CD4-positive, alpha-beta T cell (primary cell): ENCODE results near the gene CDH4. TPM values are rescaled to one million over a fixed set of nuclear protein-coding genes. Genes with fewer than 3 reads are reported as not detected.

ENCODE experiments used
- ATAC-seq: fragments of 200-7000 bp; cut with Tn5 transposase; one replicate; pipeline ENCODE4 v1.10.0; 2022; ENCODE audit warnings: mild to moderate bottlenecking; ENCODE audit not compliant: poor library complexity
- CTCF ChIA-PET: fragments of 350-600 bp; sonication (Branson Sonifier 250); formaldehyde crosslinking; loops from one replicate; lab custom pipeline; 2021; ENCODE audit warnings: antibody characterized with exemption, inconsistent platforms; lab: Charles Lee
- POLR2A ChIA-PET: fragments of 350-600 bp; sonication (Branson Sonifier 250); formaldehyde crosslinking; loops from one replicate; lab custom pipeline; 2021; ENCODE audit warnings: antibody characterized with exemption, inconsistent platforms; lab: Charles Lee
- DNase-seq, 14 experiments: peaks; one replicate each; pipeline ENCODE4 v3.0.0-alpha.2; 2013 to 2020; ENCODE audit warnings: mixed read lengths in 2 of 14
- H3K27ac ChIP-seq, 2 donors: one replicate each; pipeline versions ENCODE4 v1.5.1 to v1.7.0; 2013; ENCODE audit warnings: low read length in 2 of 2, low read depth in 1 of 2, mild to moderate bottlenecking in 1 of 2
- H3K27me3 ChIP-seq, 2 experiments: 1 replicate in 1 of 2; 2 replicates in 1 of 2; pipeline versions ENCODE4 v1.6.1 to v1.7.0; 2013; ENCODE audit warnings: low read length in 2 of 2, control low read depth in 1 of 2, mild to moderate bottlenecking in 1 of 2, moderate library complexity in 1 of 2; ENCODE audit not compliant: insufficient read depth in 2 of 2, control insufficient read depth in 1 of 2
- H3K36me3 ChIP-seq: one replicate; pipeline ENCODE4 v1.6.1; 2013; ENCODE audit warnings: low read length, control low read depth; ENCODE audit not compliant: insufficient read depth
- H3K4me1 ChIP-seq: one replicate; pipeline ENCODE4 v1.6.1; 2013; ENCODE audit warnings: low read length, control low read depth; ENCODE audit not compliant: insufficient read depth
- H3K4me3 ChIP-seq: one replicate; pipeline ENCODE4 v1.5.1; 2013; ENCODE audit warnings: mild to moderate bottlenecking, low read length, moderate library complexity
- H3K9me3 ChIP-seq, 2 experiments: 1 replicate in 1 of 2; 2 replicates in 1 of 2; pipeline versions ENCODE4 v1.6.1 to v1.7.0; 2013; ENCODE audit warnings: low read length in 2 of 2, mild to moderate bottlenecking in 2 of 2, control low read depth in 1 of 2, moderate library complexity in 1 of 2; ENCODE audit not compliant: control insufficient read depth in 1 of 2, insufficient read depth in 1 of 2
- H3K27ac Mint-ChIP-seq: one replicate; pipeline ENCODE4 v1.8.0; 2020; ENCODE audit warnings: mixed read lengths
- H3K27me3 Mint-ChIP-seq: one replicate; pipeline ENCODE4 v1.8.0; 2021; ENCODE audit warnings: mixed read lengths
- H3K36me3 Mint-ChIP-seq: one replicate; pipeline ENCODE4 v1.8.0; 2021; ENCODE audit warnings: low read depth, mixed read lengths
- H3K4me1 Mint-ChIP-seq: one replicate; pipeline ENCODE4 v1.8.0; 2021; ENCODE audit warnings: low read depth, mixed read lengths
- H3K4me3 Mint-ChIP-seq: one replicate; pipeline ENCODE4 v1.8.0; 2020; ENCODE audit warnings: mild to moderate bottlenecking, mixed read lengths
- H3K9me3 Mint-ChIP-seq: one replicate; pipeline ENCODE4 v1.8.0; 2020; ENCODE audit warnings: mixed read lengths
- intact Hi-C, 2 experiments: fragments of 100-400 bp; cut with DNase I in 1 of 2; cut with micrococcal nuclease in 1 of 2; formaldehyde crosslinking; loops; one replicate each; pipeline versions ENCODE4 v1.15.1 to v1.9.0; 2023 to 2025; cut with DNase I, micrococcal nuclease
- total RNA-seq, 174 experiments: library from RNA in 2 of 174; stranded (reverse) in 2 of 174; gene quantifications; one replicate each; pipeline ENCODE4 v1.2.3 and lab custom pipeline; 2021 to 2026
- TF ChIP-seq, protein P1 (sequence below): fragments of 200-600 bp; IDR thresholded peaks from one replicate; pipeline ENCODE4 v1.8.0; 2022; ENCODE audit warnings: antibody characterized with exemption, mild to moderate bottlenecking

The CDH4 gene
- total RNA-seq, 2 experiments from 2014 or later = 0.11 TPM

DNA sequence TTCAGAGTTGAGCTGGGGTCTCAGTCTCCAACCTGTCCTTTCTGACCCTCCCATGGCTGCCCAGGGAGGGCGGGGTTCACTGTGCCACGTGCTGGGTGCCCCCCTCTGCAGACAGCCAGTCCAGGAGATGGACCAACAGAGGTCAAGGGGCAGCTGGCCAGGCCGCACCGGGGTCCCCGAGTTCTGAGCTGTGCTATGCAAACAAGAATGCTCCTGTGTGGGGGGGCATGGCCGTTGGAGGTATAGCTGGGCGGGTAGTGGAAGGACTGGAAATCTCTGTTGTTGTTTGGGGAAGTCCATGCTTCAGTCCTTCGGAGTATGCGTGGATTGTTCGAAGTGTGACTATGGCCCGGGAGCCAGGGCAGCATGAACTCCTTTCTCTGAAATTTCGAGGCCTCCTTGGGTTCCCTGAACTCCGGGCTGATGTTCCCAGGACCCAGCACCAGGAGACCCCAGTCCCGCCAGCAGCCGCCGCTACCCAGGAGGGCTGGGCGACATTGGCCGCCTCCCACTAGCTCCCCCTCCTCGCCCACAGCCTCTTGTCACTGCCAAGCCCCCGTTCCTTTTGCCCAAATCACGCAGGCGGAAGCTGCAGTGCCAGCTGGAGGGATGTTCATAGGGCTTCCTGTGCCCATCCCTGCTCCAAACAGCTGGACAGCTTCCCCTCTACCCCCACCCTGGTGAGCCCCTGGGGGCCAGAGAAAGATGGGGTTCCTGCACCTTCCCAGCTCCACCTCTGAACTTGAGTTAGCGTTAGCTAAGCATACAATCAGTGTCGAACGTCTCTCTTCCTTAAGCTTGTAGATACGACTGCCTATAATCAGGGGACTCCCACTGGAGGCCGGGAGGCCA is 687.0 kb downstream of the CDH4 start:
- intact Hi-C loops = no loop called here

DNA sequence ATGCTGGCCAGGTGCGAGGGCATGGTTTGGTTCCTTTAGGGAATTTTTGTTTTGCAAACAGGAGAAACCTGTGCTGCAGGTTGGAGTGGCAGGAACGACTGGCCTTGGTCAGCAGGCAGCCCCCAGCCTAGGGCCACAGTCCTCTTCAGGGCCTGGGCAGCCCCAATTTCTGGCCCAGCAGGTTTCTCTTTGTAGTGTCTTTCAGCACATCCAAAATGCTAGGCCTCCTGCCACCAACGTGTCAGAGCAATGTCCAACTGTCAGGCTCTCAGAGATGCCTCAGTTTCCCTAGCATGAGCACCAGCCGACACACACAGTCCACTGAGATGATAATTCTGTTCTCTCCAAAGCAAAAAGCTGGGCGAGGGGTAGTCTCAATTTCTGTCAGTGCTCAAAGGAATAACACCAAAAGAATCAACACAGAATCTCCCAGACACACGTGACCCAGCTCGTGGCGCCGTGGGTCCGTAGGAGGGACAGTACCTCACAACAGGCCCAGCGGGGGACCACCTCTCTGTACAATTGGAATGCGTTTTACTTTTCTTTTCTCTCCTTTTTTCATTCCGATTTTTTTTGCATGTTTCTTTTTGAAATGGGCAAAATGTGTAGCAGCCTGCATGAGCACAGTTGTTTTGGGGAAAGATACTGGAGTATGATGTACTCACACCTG is 687.8 kb downstream of the CDH4 start:
- no peak overlapping the region for H3K27ac ChIP-seq
- ATAC-seq (no peak), DNase-seq (peak in 1 of 14 experiments; percentile 14)
- ChIA-PET CTCF (no interaction called here), POLR2A (no interaction called here)
- Mint-ChIP-seq H3K27ac (no peak overlapping the region), H3K27me3 (no peaks in the 10 kb centered on the region), H3K9me3 (no peaks in the 10 kb centered on the region), H3K4me3 (no peak overlapping the region), H3K4me1 (no peaks in the 10 kb centered on the region), H3K36me3 (no peaks in the 10 kb centered on the region)
- TF ChIP-seq, protein P1, sequence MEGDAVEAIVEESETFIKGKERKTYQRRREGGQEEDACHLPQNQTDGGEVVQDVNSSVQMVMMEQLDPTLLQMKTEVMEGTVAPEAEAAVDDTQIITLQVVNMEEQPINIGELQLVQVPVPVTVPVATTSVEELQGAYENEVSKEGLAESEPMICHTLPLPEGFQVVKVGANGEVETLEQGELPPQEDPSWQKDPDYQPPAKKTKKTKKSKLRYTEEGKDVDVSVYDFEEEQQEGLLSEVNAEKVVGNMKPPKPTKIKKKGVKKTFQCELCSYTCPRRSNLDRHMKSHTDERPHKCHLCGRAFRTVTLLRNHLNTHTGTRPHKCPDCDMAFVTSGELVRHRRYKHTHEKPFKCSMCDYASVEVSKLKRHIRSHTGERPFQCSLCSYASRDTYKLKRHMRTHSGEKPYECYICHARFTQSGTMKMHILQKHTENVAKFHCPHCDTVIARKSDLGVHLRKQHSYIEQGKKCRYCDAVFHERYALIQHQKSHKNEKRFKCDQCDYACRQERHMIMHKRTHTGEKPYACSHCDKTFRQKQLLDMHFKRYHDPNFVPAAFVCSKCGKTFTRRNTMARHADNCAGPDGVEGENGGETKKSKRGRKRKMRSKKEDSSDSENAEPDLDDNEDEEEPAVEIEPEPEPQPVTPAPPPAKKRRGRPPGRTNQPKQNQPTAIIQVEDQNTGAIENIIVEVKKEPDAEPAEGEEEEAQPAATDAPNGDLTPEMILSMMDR = no peak
- no peaks in the 10 kb centered on the region for H3K36me3 ChIP-seq
- H3K4me3 ChIP-seq = no peak overlapping the region
- intact Hi-C loops = no loop called here
- H3K4me1 ChIP-seq = no peaks in the 10 kb centered on the region
- H3K9me3 ChIP-seq = no peaks in the 10 kb centered on the region
- H3K27me3 ChIP-seq = no peaks in the 10 kb centered on the region

More for the DNA sequence above, 687.0 kb downstream of the CDH4 start:
- Mint-ChIP-seq H3K27ac (no peak overlapping the region), H3K36me3 (no peaks in the 10 kb centered on the region), H3K4me3 (no peak overlapping the region), H3K27me3 (no peaks in the 10 kb centered on the region), H3K4me1 (no peaks in the 10 kb centered on the region), H3K9me3 (no peaks in the 10 kb centered on the region)
- CTCF ChIA-PET = no interaction called here
- POLR2A ChIA-PET = no interaction called here
- Histone ChIP-seq H3K27ac (no peak overlapping the region), H3K27me3 (no peaks in the 10 kb centered on the region), H3K4me3 (no peak overlapping the region), H3K4me1 (no peaks in the 10 kb centered on the region), H3K36me3 (no peaks in the 10 kb centered on the region), H3K9me3 (no peaks in the 10 kb centered on the region)
- TF ChIP-seq, protein P1 = no peak
- DNase-seq (no peak), ATAC-seq (no peak)

DNA sequence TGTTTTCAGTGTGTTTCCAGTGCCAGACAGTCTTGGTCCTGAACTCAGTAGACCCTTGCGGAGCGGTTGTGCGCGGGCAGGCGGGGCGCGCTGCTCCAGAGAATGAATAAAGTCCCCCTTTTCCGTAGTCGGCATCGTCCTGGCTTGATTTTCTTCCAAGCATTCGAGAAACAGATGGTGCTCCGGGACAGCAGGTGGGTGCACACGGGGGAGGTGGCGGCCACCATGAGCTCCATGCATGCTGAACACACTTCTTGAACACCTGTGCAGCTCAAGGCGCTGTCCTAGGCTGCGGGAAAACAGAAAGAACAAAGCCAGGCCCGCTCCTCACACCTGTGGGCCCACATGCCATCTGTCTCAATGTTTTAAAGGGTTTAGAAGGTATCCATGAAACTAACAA is 688.4 kb downstream of the CDH4 start:
- TF ChIP-seq, protein P1 = no peak
- H3K27ac ChIP-seq = no peak overlapping the region
- ChIA-PET POLR2A (no interaction called here), CTCF (no interaction called here)
- H3K36me3 ChIP-seq = no peaks in the 10 kb centered on the region
- no peaks in the 10 kb centered on the region for H3K4me1 Mint-ChIP-seq
- H3K9me3 Mint-ChIP-seq = no peaks in the 10 kb centered on the region
- H3K27ac Mint-ChIP-seq = no peak overlapping the region
- no peaks in the 10 kb centered on the region for H3K4me1 ChIP-seq
- H3K4me3 Mint-ChIP-seq = no peak overlapping the region
- DNase-seq = no peak
- intact Hi-C loops = no loop called here
- ATAC-seq = no peak
- H3K27me3 Mint-ChIP-seq = no peaks in the 10 kb centered on the region
- H3K4me3 ChIP-seq = no peak overlapping the region
- no peaks in the 10 kb centered on the region for H3K27me3 ChIP-seq
- H3K36me3 Mint-ChIP-seq = no peaks in the 10 kb centered on the region
- H3K9me3 ChIP-seq = no peaks in the 10 kb centered on the region
